SH-SY5Y (cell line): ENCODE data around the gene PIM1.

ENCODE experiments used
- GATA2 ChIP-seq: IDR thresholded peaks from 2 replicates; pipeline ENCODE4 v1.6.1; 2011; ENCODE audit warnings: mild to moderate bottlenecking, low read depth, low read length
- GATA3 ChIP-seq: IDR thresholded peaks from 2 replicates; pipeline ENCODE4 v1.6.1; 2011; ENCODE audit warnings: low read depth, mild to moderate bottlenecking, low read length, moderate library complexity

PIM1 gene

GRCh38 chr6:37172912-37173492 is 3.0 kb downstream of the PIM1 start:
- TF ChIP-seq GATA2 (no peak), GATA3 (no peak)

DNA sequence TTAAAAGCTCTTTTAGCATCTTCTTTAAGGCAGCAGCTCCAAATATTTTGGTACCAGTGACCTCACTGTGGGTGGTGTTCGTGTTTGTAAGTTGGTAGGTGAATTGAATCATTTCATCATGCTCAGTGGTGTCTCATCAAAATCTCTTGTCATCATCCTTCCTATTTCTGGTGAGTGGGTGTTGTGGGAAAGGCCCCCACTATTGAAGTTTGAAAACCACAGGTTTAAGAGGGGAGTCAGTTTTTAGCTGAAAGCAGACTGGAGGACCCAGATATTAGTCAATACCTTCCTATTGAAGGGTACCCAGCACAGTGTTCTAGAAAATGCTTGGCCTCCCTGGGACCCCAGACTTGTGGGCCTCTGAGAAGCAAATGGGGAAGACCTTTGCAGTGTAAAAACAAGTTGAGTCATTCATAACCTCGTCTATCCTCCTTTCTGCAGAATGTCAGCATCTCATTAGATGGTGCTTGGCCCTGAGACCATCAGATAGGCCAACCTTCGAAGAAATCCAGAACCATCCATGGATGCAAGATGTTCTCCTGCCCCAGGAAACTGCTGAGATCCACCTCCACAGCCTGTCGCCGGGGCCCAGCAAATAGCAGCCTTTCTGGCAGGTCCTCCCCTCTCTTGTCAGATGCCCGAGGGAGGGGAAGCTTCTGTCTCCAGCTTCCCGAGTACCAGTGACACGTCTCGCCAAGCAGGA is 3.7 kb downstream of the PIM1 start:
- TF ChIP-seq GATA3 (no peak), GATA2 (no peak)

- no peak for TF ChIP-seq GATA3
- no peak for TF ChIP-seq GATA2
These were observed 4.2 kb downstream of the PIM1 start for GRCh38 chr6:37174196-37174514.

DNA sequence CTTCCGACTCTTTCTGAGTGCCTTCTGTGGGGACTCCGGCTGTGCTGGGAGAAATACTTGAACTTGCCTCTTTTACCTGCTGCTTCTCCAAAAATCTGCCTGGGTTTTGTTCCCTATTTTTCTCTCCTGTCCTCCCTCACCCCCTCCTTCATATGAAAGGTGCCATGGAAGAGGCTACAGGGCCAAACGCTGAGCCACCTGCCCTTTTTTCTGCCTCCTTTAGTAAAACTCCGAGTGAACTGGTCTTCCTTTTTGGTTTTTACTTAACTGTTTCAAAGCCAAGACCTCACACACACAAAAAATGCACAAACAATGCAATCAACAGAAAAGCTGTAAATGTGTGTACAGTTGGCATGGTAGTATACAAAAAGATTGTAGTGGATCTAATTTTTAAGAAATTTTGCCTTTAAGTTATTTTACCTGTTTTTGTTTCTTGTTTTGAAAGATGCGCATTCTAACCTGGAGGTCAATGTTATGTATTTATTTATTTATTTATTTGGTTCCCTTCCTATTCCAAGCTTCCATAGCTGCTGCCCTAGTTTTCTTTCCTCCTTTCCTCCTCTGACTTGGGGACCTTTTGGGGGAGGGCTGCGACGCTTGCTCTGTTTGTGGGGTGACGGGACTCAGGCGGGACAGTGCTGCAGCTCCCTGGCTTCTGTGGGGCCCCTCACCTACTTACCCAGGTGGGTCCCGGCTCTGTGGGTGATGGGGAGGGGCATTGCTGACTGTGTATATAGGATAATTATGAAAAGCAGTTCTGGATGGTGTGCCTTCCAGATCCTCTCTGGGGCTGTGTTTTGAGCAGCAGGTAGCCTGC is 4.8 kb downstream of the PIM1 start:
- TF ChIP-seq GATA3 (no peak), GATA2 (no peak)

GRCh38 chr6:37175332-37176267 is 5.6 kb downstream of the PIM1 start:
- no peak for TF ChIP-seq GATA2
- no peak for TF ChIP-seq GATA3

DNA sequence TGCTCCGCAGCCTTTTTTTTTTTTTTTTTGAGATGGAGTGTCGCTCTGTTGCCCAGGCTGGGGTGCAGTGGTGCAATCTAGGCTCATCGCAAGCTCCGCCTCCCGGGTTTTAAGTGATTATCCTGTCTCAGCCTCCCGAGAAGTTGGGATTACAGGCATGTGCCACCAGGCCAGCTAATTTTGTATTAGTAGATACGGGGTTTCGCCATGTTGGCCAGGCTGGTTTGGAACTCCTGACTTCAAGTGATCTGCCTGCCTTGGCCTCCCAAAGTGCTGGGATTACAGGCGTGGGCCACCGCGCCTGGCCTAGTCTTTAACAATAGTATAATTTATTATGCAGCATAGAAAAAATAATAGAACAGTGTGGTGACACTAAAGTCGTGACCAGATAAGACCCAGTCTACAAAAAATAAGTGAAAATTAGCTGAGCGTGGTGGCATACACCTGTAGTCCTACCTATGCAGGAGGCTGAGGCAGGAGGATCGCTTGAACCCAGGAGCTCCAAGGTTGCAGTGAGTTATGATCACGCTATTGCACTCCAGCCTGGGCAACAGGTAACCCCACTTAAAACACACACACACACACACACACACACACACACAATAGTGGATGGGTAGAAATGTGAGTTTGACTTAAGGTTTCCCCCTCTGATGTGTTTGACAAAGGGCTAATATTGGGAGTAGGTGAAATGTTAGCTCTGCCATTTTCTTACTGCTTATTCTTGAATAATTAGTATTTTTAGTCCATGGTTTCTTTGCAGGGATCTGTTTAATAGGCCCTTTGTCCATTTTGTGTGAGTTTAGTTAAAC is 6.5 kb downstream of the PIM1 start:
- TF ChIP-seq GATA2, result no peak
- TF ChIP-seq GATA3, result no peak

DNA sequence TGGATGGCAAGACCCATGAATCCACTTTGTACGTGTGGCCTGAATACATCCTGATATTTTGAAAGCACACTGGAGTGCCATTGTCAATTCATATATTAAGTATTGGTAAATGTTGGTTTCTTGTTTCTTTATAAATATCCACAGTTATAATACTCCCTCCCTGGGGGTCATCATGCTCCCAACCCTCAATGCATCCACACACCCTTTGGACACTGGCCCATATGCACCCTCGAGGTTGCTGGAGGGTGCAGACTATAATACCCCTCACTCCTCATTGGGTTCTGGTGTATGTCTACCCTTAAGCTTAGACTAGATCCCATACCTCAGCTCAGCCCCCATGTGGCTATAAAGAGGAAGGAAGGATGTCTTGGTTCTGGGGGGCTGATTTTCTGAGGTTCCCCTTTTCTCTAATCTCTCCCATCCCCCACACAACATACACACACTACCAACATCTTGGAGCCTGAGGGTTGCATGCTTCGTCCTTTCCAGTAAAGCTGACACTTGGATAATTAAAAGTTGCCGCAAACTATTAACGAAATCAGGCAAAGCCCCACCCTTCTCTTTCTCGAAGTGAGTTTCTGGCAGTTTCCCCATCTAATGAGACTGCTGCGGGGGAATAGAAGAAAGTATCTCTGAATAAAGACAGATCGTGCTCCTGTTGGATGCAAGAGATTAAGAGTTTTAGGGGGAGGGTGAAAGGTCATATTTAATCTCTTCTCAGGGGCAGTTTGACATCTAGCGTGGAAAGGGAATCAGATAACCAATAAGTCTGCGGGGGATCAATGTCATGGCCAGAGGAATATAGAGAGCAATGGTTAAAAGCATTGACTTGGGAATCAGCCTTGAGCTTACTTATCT is 7.4 kb downstream of the PIM1 start:
- TF ChIP-seq GATA3 (no peak), GATA2 (no peak)

DNA sequence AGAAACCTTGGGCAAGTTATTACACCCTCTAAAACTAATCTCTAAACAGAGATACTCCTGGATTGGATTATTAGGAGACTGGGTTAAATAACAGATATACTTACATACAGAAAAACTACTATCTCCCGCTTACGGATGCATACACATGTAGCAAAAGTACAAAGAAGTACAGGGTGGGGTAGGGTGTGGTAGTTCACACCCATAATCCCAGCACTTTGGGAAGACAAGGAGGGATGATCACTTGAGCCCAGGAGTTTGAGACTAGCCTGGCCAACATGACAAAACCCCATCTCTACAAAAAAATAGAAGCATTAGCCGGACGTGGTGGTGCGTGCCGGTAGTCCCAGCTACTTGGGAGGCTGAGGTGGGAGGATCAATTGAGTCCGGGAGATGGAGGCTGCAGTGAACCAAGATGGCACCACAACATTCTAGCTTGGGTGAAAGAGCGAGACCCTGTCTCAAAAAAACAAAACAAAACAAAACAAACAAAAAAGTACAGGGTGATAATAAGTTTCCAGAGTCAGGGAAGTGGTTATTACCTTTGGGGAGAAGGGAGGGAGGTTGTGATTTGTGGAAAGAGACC is 8.1 kb downstream of the PIM1 start:
- TF ChIP-seq GATA3, result no peak

GRCh38 chr6:37180075-37180474 is 10.1 kb downstream of the PIM1 start:
- no peak for TF ChIP-seq GATA3
- TF ChIP-seq GATA2, result no peak

- TF ChIP-seq GATA2 (no peak), GATA3 (no peak)
These were observed 13.0 kb downstream of the PIM1 start for GRCh38 chr6:37182736-37183590.

- no peak for TF ChIP-seq GATA3
- no peak for TF ChIP-seq GATA2
These were observed 17.5 kb downstream of the PIM1 start for GRCh38 chr6:37187321-37188022.
